H1 (cell line): ENCODE measurements around the gene CNIH3. TPM values are rescaled to one million over a fixed set of nuclear protein-coding genes. Genes with fewer than 3 reads are reported as not detected.

ENCODE experiments used
- CTCF ChIA-PET: fragments of 300-600 bp; sonication (Branson Sonifier 250); formaldehyde crosslinking; loops from one replicate; lab custom pipeline; 2021; ENCODE audit not compliant: partially characterized antibody; lab: Charles Lee
- POLR2A ChIA-PET: fragments of 300-600 bp; sonication (Branson Sonifier 250); formaldehyde crosslinking; loops from one replicate; lab custom pipeline; 2021; ENCODE audit warnings: inconsistent platforms; ENCODE audit not compliant: partially characterized antibody; lab: Charles Lee
- DNase-seq, 2 experiments: peaks; one replicate each; pipeline versions ENCODE4 v3.0.0 to v3.0.0-alpha.2; 2010 to 2022; ENCODE audit warnings: low spot score in 2 of 2, low read depth in 1 of 2, mixed read lengths in 1 of 2
- FAIRE-seq: peaks from 2 replicates; lab custom pipeline; 2011; peaks lifted over from hg19 to GRCh38; lab: Jason Lieb, UNC
- H2AFZ ChIP-seq: 2 replicates; pipeline ENCODE4 v1.8.1; 2012; ENCODE audit warnings: low read length, inconsistent platforms
- H2AK5ac ChIP-seq: 2 replicates; pipeline ENCODE4 v1.6.1; 2013; ENCODE audit warnings: low read depth, low read length
- H2BK120ac ChIP-seq: replicated peaks from 2 replicates; pipeline ENCODE3; 2013; ENCODE audit warnings: low read depth, low read length, inconsistent platforms
- H2BK12ac ChIP-seq: 2 replicates; pipeline ENCODE4 v1.6.1; 2013; ENCODE audit warnings: low read depth, low read length
- H2BK15ac ChIP-seq: 2 replicates; pipeline ENCODE4 v1.6.1; 2013; ENCODE audit warnings: low read length
- H2BK20ac ChIP-seq: 2 replicates; pipeline ENCODE4 v1.6.1; 2013; ENCODE audit warnings: low read length
- H2BK5ac ChIP-seq: 2 replicates; pipeline ENCODE4 v1.6.1; 2013; ENCODE audit warnings: low read depth, low read length
- H3K14ac ChIP-seq: 2 replicates; pipeline ENCODE4 v1.6.1; 2013; ENCODE audit warnings: inconsistent platforms; ENCODE audit not compliant: insufficient read length
- H3K18ac ChIP-seq: 2 replicates; pipeline ENCODE4 v1.6.1; 2013; ENCODE audit warnings: low read length; ENCODE audit errors: extremely low read depth
- H3K23ac ChIP-seq: 2 replicates; pipeline ENCODE4 v1.6.1; 2013; ENCODE audit warnings: inconsistent platforms; ENCODE audit not compliant: insufficient read length
- H3K23me2 ChIP-seq: 2 replicates; pipeline ENCODE4 v1.6.1; 2013; ENCODE audit warnings: low read depth, low read length
- H3K27ac ChIP-seq: 2 replicates; pipeline ENCODE4 v1.6.1; 2011; ENCODE audit warnings: low read depth, low read length, inconsistent platforms
- H3K27me3 ChIP-seq, 4 experiments: replicated peaks in 1 of 4; 1 replicate in 1 of 4; 2 replicates in 3 of 4; pipeline versions ENCODE4 v1.6.1 to v1.8.1; 2011 to 2013; ENCODE audit warnings: low read length in 3 of 4, mild to moderate bottlenecking in 3 of 4, inconsistent platforms in 2 of 4, mixed read lengths in 2 of 4, moderate library complexity in 1 of 4; ENCODE audit not compliant: control insufficient read depth in 3 of 4, insufficient read depth in 3 of 4; ENCODE audit errors: extremely low read depth in 1 of 4
- H3K36me3 ChIP-seq, 4 experiments: 2 replicates each; pipeline versions ENCODE4 v1.6.1 to v1.8.1; 2011 to 2013; ENCODE audit warnings: mild to moderate bottlenecking in 4 of 4, low read length in 3 of 4, moderate library complexity in 2 of 4, control low read depth in 1 of 4, inconsistent platforms in 1 of 4; ENCODE audit not compliant: insufficient read depth in 4 of 4, control insufficient read depth in 2 of 4
- H3K4ac ChIP-seq: replicated peaks from 2 replicates; pipeline ENCODE3; 2013; ENCODE audit warnings: low read length, low read depth, mixed read lengths, inconsistent platforms; ENCODE audit not compliant: insufficient read length
- H3K4me1 ChIP-seq, 4 experiments: replicated peaks in 1 of 4; 1 replicate in 1 of 4; 2 replicates in 3 of 4; pipeline versions ENCODE4 v1.6.1 to v1.8.1; 2011 to 2013; ENCODE audit warnings: low read length in 3 of 4, inconsistent platforms in 2 of 4, mixed read lengths in 1 of 4; ENCODE audit not compliant: insufficient read depth in 4 of 4, control insufficient read depth in 3 of 4
- H3K4me2 ChIP-seq, 2 experiments: 2 replicates each; pipeline versions ENCODE4 v1.6.1 to v1.8.1; 2011 to 2013; ENCODE audit warnings: low read depth in 2 of 2, low read length in 2 of 2, control low read depth in 1 of 2, inconsistent platforms in 1 of 2, mild to moderate bottlenecking in 1 of 2; ENCODE audit not compliant: insufficient read depth in 1 of 2
- H3K4me3 ChIP-seq, 4 experiments: fragments of 200-600, 300-600 bp in 1 of 4; sonication (generic), shearing (Covaris generic), sonication (Bioruptor Twin) in 1 of 4; 2 replicates each; pipeline versions ENCODE4 v1.5.1 to v1.8.1; 2011 to 2016; ENCODE audit warnings: low read length in 4 of 4, low read depth in 3 of 4, control low read depth in 2 of 4, inconsistent platforms in 2 of 4, mild to moderate bottlenecking in 2 of 4, mixed read lengths in 1 of 4, moderate library complexity in 1 of 4; ENCODE audit not compliant: insufficient read depth in 2 of 4; ENCODE audit errors: extremely low read depth in 1 of 4
- H3K56ac ChIP-seq: replicated peaks from 2 replicates; pipeline ENCODE3; 2013; ENCODE audit warnings: low read depth, mild to moderate bottlenecking, mixed read lengths, low read length, inconsistent platforms; ENCODE audit not compliant: insufficient read length
- H3K79me1 ChIP-seq: 2 replicates; pipeline ENCODE4 v1.6.1; 2013; ENCODE audit warnings: low read depth, low read length, control low read depth
- H3K79me2 ChIP-seq, 2 experiments: 2 replicates each; pipeline versions ENCODE4 v1.6.1 to v1.8.1; 2012 to 2013; ENCODE audit warnings: low read length in 2 of 2, mild to moderate bottlenecking in 2 of 2, inconsistent platforms in 1 of 2; ENCODE audit not compliant: insufficient read depth in 2 of 2, control insufficient read depth in 1 of 2
- H3K9ac ChIP-seq, 4 experiments: replicated peaks in 1 of 4; 1 replicate in 1 of 4; 2 replicates in 3 of 4; pipeline versions ENCODE4 v1.6.1 to v1.8.1; 2011 to 2013; ENCODE audit warnings: low read depth in 3 of 4, low read length in 3 of 4, control low read depth in 2 of 4, mild to moderate bottlenecking in 2 of 4, moderate library complexity in 2 of 4, inconsistent platforms in 1 of 4; ENCODE audit errors: extremely low read depth in 1 of 4
- H3K9me3 ChIP-seq, 2 experiments: 2 replicates each; pipeline versions ENCODE4 v1.6.1 to v1.8.1; 2012 to 2013; ENCODE audit warnings: mild to moderate bottlenecking in 2 of 2, moderate library complexity in 2 of 2, control low read depth in 1 of 2, inconsistent platforms in 1 of 2, low read depth in 1 of 2, low read length in 1 of 2, mixed read lengths in 1 of 2; ENCODE audit not compliant: insufficient read depth in 2 of 2
- H4K20me1 ChIP-seq, 2 experiments: replicated peaks in 1 of 2; 2 replicates each; pipeline versions ENCODE3 to v1.8.1; 2011 to 2013; ENCODE audit warnings: inconsistent platforms in 2 of 2, low read length in 2 of 2, mild to moderate bottlenecking in 1 of 2; ENCODE audit not compliant: insufficient read depth in 2 of 2, control insufficient read depth in 1 of 2
- H4K5ac ChIP-seq: 2 replicates; pipeline ENCODE4 v1.6.1; 2013; ENCODE audit warnings: low read length, low read depth, mixed read lengths, inconsistent platforms; ENCODE audit not compliant: insufficient read length
- H4K8ac ChIP-seq: 2 replicates; pipeline ENCODE4 v1.8.0; 2013; ENCODE audit warnings: mild to moderate bottlenecking, moderate library complexity, low read length, inconsistent platforms; ENCODE audit not compliant: insufficient read depth; ENCODE audit errors: extremely low read depth
- H4K91ac ChIP-seq: replicated peaks from 2 replicates; pipeline ENCODE3; 2013; ENCODE audit warnings: low read length, mixed read lengths, inconsistent platforms; ENCODE audit not compliant: insufficient read length
- EZH2 ChIP-seq: fragments of 200-600 bp; sonication (generic); IDR thresholded peaks from 2 replicates; pipeline ENCODE4 v1.7.1; 2012; ENCODE audit warnings: low read depth, mild to moderate bottlenecking, moderate library complexity, low read length, inconsistent platforms; ENCODE audit not compliant: severe bottlenecking
- WGBS, 2 experiments: shearing (Covaris generic) in 1 of 2; methylation state at CpG; one replicate each; pipeline versions ENCODE4 v1.1.6 to v1.1.7; 2013 to 2015; ENCODE audit warnings: low lambda C conversion rate in 2 of 2, mixed read lengths in 2 of 2, inconsistent platforms in 1 of 2, low coverage in 1 of 2, missing lambda C conversion rate in 1 of 2; ENCODE audit not compliant: insufficient replicate concordance in 2 of 2, insufficient coverage in 1 of 2, insufficient read length in 1 of 2; ENCODE audit errors: extremely low coverage in 1 of 2, missing lambda C conversion rate in 1 of 2; 5-methylcytosine and 5-hydroxymethylcytosine counted together
- polyA plus RNA-seq, 7 experiments: library from polyadenylated mRNA; depleted of rRNA in 3 of 7; stranded (reverse) in 5 of 7; unstranded in 2 of 7; fragments of >200 nt in 5 of 7; fragments of 200-250 nt in 2 of 7; gene quantifications; 1 replicate in 5 of 7; 2 replicates in 1 of 7; 4 replicates in 1 of 7; pipeline versions ENCODE4 v1.2.1 to v1.2.3, GENCODE V29; 2011 to 2013; ENCODE audit warnings: missing spikeins in 2 of 7, mixed read lengths in 2 of 7
- total RNA-seq: library from RNA; stranded (reverse); fragmentation: NEBNext Ultra II Directional; extraction: Animal tissue kit (Norgen Biotek cat#: 25700); gene quantifications from 2 replicates; pipeline ENCODE4 v1.2.1, GENCODE V29; 2021

The CNIH3 gene
- total and polyA plus RNA-seq, 2 of the 8 experiments (the other 6 are each of a cell fraction or from before 2014, with no cell fraction given), result 3.7 to 5.6 TPM

DNA sequence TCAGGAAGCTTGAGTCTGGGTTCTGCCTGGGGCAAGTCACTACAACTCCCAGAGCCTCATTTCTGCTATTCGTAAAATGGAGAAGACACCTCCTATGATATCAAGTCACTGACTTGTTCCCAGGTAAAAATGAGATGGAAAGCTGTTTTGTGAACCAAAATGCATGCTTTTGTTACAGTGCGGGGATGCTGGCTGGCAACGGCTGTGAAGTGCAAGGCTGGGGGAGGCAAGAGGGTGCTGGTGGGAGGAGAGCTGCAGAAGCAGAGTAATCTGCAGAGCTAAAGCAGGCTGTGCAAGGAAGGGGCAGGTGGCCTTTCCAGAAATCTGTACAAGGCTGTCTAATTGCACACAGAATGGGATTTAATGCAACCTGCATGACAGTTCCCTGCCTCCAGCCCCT is 150.9 kb downstream of the CNIH3 start:
- Histone ChIP-seq H4K8ac (no peak overlapping the region), H3K14ac (no peak overlapping the region), H2BK120ac (no peak overlapping the region), H2AK5ac (no peak overlapping the region), H2BK12ac (0 out of 2 replicates have a peak overlapping the region, but pooled peaks have one; percentile 7), H4K20me1 (no peaks in the 10 kb centered on the region), H3K4me3 (no peak overlapping the region), H3K23ac (no peak overlapping the region), H3K79me1 (no peaks in the 10 kb centered on the region), H2AFZ (no peak overlapping the region), H3K9ac (no peak overlapping the region), H4K91ac (no peak overlapping the region), H4K5ac (no peak overlapping the region), H3K79me2 (no peaks in the 10 kb centered on the region), H3K56ac (no peak overlapping the region), H3K18ac (no peak overlapping the region), H3K27me3 (no peaks in the 10 kb centered on the region), H2BK5ac (no peak overlapping the region), H3K23me2 (no peaks in the 10 kb centered on the region; the same call in none of the 2 replicates), H2BK15ac (no peak overlapping the region), H3K4me1 (peaks cover 0 to 8% (median 2%) of the 10 kb centered on the region in 4 experiments; a peak in 3 of 7 replicates), H3K9me3 (no peaks in the 10 kb centered on the region), H3K36me3 (no peaks in the 10 kb centered on the region), H2BK20ac (no peak overlapping the region), H3K27ac (no peak overlapping the region), H3K4me2 (no peak overlapping the region), H3K4ac (no peak overlapping the region)
- TF ChIP-seq EZH2, result no peak
- no peak for DNase-seq
- WGBS, 2 experiments, result 88% methylated on average over 3 of the region's 3 CpGs; no CpG with 5 or more reads in 1 of the 2 experiments
- CTCF ChIA-PET, result interaction anchor here (1.0 to 1.4 kb wide), 4 partner anchors 10 to 85 kb away, joined by 3 to 5 read pairs (median 4); no protein-coding TSS in a partner anchor
- FAIRE-seq, result no peak
- POLR2A ChIA-PET, result interaction anchor here (0.5 kb wide), 1 partner anchor 935 kb away, joined by 3 read pairs; no protein-coding TSS in a partner anchor
